GM21360 (cell line): ENCODE measurements around the gene RRP12.
"Not testable (repeated sequence)": the region's sequence is repeated elsewhere in the genome, so short reads cannot be mapped to it uniquely, and the experiment has no call there.

Source experiments
- ATAC-seq: cut with Tn5 transposase; IDR thresholded peaks from one replicate; pipeline ENCODE4 v1.9.1; 2021; ENCODE audit warnings: mild to moderate bottlenecking, moderate library complexity; ENCODE audit not compliant: unreplicated experiment

The RRP12 gene

GRCh38 chr10:97408496-97408992, 7.4 kb upstream of the RRP12 start:
- ATAC-seq, result no peak

- ATAC-seq, result no peak
Observed at GRCh38 chr10:97407952-97408248, 6.8 kb upstream of the RRP12 start.

DNA sequence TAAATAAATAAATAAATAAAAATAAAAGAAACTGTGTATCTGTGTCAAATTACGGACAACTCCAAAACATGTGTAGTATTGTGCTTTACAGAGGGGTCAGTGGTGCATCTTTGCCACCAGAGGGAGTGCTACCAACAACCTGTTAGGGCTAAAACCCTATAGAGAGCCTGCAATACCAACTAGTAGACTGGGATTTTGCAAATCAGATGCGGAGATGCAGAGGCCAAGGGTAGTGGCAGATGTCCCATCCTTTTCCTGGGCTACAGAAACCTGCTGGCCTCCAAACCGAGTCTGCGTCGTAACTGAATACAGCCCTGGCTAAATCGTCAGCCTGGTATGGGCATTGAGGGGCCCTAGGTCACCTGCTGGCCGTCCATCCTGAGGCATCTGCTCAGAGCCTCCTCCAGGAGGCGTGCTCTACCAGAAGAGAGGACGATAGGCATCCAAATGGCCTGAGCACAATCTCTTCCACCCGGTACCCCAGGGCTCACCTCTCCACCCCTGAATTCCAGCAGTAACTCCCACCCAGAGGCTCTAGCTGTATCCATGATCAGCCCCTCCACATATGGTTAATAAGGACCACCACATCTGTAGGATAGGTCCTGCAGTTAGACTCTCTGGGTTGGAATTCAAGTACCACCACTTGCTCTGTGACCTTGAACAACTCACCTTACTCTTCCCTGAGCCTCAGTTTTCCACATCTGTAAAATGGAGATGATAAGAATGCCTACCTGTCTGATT, 6.2 kb upstream of the RRP12 start:
- ATAC-seq, result peak; percentile 84

DNA sequence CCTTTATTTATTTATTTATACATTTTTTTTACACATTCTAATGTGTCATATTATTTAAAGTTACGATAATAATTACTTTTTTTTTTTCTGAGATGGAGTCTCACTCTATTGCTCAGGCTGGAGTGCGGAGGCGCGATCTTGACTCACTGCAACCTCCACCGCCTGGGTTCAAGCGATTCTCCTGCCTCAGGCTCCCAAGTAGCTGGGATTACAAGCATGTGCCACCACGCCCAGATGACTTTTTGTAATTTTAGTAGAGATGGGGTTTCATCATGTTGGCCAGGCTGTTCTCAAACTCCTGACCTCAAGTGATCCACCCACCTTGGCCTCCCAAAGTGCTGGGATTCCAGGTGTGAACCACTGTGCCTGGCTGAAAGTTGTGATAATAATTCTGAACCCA, 5.3 kb upstream of the RRP12 start:
- ATAC-seq, result not testable (repeated sequence)

- ATAC-seq, result no peak
Observed at GRCh38 chr10:97406064-97406463, 4.9 kb upstream of the RRP12 start.

DNA sequence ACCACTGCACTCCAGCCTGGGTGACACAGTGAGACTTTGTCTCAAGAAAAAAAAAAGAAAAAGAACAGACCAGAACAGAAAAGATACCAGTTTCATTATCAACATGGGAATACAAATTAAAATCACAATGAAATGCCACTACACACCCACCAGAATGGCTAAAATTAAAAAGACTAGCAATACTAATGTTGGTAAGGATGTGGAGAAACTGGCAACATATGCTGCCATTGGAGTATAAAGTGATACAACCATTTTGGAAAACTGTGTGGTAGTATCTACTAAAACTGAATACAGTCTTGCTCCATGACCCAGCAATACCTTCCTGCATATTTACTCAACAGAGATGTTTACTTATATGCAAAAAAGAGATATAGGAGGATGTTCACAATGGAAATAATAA, 2.9 kb upstream of the RRP12 start:
- ATAC-seq, result no peak

DNA sequence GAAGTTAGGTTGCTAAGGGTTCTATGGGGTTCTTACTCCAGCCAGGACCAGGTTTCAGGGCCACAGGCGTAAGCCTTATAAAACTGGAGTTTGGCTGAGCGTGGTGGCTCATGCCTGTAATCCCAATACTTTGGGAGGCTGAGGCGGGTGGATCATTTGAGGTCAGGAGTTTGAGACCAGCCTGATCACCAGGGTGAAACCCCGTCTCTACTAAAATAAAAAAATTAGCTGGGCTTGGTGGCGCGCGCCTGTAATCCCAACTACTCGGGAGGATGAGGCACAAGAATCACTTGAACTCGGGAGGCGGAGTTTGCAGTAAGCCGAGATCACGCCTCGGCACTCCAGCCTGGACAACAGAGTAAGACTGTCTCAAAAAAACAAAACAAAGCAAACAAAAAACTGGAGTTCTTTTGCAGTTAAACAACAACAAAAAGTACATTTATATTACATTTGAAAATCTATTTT, 347 bp upstream of the RRP12 start:
- no peak for ATAC-seq

- no peak for ATAC-seq
Observed at GRCh38 chr10:97399843-97400545, 1.1 kb downstream of the RRP12 start.

DNA sequence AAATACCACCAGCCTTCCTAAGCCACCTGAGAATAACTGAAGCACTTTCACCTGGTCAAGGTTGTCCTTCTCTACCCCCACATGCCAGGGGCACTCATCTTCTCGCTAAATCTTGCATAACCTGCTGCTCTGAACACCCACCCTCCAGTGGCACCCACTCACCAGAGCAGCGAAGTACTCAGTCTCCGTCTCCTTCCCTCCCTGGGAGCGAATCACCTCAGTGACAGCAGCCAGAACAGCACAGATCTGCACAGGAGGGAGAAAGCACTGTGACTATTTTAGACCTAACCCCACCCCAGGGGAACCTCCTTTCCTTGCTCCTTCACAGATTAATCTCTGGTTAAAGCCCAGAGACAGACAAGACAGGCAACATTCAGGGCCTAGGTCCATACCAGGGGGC, 5.1 kb downstream of the RRP12 start:
- ATAC-seq, result no peak

DNA sequence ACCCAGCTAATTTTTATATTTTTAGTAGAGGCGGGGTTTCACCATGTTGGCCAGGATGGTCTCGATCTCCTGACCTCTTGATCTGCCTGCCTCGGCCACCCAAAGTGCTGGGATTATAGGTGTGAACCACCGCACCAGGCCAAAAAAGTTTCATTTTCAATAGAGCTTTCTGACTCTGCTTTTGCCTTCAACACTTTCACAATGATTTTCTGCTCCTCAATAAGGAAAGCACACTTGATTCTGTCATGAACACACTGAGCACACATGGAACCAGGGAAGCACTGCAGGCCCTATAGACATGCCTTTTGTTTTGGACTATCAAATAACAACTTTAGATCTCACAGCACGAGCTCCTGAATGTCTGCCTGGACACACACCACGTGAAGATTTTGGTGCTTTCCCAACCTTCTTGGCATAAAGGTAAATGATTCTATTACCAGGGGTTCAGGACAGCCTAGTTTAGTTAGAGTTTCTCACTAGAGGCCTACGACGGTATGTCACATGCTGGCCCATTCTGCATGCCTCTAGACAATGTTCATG, 8.0 kb downstream of the RRP12 start:
- no peak for ATAC-seq

DNA sequence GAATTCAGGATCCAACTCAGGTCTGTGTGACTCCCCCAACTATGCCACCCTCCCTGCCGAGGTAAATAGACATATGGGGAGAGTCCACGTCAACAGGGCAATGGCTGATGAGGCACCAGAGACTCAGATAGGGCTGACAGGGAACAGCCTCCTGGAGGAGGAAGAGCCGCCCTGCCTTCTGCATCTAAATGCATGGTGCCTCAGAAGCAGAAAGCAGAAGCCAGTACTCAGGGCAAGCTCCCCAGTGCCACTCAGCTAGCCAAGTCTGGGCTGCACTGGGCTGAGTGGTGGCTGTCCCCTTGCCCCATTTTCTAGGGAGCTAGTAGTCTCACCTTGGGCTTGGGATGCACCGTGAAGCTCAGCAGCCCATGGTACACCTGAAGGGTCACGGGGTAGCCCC, 11.0 kb downstream of the RRP12 start:
- no peak for ATAC-seq

DNA sequence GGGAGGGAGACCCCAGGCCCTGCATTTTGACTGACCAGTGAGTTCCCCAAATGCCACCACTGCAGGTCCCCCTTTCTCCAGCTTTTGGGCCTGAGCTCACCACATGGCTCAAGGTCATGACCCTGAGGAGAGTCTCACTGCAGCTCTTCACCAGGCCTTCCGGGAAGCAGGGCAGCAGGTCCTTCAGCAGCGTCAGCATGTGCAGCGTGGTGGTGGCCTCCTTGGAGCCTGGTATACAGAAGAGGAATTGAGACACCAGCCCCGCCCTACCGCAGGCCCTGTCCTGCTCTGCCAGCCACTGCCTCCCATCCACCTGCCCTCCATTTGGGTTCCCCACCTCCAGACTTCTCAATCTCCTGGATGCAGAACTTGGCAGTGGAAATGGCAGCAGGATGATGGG, 13.0 kb downstream of the RRP12 start:
- ATAC-seq, result no peak

- ATAC-seq, result no peak
Observed at GRCh38 chr10:97385565-97385964, 15.6 kb downstream of the RRP12 start.

DNA sequence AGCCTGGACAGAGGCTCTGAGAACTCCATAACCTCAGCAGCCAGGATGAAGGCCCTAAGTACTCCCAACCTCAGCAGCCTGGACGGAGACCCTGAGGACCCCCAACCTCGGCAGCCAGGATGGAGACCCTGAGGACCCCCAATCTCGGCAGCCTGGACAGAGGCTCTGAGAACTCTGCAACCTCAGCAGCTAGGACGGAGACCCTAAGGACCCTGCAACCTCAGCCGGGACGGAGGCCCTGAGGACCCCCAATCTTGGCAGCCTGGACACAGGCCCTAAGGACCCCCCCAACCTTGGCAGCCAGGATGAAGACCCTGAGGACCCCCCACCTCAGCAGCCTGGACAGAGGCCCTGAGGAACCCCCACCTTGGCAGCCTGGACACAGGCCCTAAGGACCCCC, 16.5 kb downstream of the RRP12 start:
- no peak for ATAC-seq

- no peak for ATAC-seq
Observed at GRCh38 chr10:97384156-97384555, 17.0 kb downstream of the RRP12 start.

DNA sequence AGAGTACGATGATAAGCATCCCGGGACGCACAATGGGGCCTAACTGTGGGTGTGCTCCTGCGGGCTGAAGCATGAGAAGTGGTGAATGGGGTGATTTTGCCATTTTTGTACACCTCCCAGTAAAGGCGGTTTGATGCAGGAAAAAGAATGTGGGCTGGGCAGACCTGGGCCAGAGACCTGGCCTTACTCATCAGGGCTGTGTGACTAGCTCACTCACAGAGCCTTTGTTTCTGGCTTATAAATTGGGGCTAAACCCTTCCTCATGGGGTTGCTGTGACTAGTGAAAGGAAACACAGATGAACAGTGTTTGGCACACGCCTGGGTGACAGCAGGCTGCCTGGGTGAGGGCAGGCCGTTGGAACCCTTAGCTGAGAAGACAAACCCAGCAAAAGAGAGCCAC, 18.0 kb downstream of the RRP12 start:
- ATAC-seq, result no peak

DNA sequence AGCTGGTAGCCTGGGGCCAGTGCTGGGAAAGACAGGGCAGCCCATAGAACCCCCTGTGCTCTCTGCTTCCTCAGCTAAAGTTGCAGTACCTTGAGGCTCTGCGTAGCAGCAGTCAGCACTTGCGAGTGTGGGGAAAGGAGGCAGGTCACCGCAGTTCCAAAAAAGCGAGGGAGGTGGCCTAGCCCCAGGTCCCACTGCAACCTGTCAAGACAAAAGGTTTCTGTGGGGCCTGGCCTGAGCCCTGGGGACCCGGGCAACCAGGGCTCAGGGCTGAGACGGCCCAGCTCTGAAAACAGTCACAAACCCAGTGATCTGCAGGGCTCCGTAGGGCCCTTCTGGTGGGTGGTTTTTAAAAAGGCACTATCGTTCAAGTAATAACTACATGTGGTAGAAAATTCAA, 19.5 kb downstream of the RRP12 start:
- ATAC-seq, result no peak

- no peak for ATAC-seq
Observed at GRCh38 chr10:97380516-97380915, 20.6 kb downstream of the RRP12 start.

DNA sequence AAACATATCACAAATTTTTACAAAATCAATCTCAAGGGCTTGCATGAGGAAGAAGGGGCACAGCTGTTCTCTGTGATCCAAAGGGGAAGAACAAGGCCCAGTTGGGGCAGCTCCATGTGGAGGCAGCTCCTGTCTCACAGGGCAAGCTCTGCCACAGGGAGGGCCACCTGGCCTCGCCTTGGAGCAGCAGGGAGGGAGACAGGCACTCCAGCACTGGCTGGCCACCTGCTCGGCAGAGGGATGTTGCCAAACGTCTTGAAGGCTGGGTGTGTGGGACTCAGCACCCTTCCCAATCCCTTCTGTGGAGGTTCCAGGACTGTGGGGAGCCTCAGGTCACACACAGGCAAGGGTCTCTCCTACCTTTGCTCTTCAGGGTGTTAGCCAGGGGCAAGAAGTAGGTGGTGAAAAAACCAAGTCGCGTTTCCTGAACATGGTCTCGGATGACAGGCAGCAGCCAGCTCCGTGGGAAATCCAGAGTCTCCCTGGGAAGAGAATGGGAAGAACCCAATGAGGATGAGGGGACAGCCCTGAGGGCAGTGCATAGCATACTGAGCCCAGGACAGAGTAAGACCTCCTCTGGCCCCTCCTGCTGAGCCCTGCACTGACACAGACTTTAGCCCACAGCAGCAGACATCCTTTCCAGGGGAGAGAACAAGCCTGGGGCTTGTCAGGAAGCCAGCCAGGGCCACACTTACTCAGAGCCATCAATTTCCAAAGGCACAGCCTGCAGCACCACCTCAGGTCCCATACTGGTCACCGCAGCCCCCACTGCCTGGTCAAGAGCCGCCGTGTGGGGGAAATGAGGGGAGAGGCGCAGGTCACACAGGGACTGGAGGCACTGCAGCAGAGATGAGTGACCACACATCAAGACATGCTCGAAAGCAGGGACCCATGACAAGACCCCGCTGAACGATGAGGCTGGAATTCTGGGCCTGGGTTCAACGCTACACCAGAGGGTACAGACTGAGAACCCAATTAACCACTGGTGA, 21.9 kb downstream of the RRP12 start:
- ATAC-seq, result no peak

GRCh38 chr10:97376413-97376812, 24.7 kb downstream of the RRP12 start:
- no peak for ATAC-seq

- no peak for ATAC-seq
Observed at GRCh38 chr10:97373456-97373855, 27.7 kb downstream of the RRP12 start.
